Stimulated activated CD4-positive, alpha-beta T cell treated with anti-CD3 and anti-CD28 coated beads, TNF-alpha, amount 100 ng/mL, for 48 hours (primary cell): ENCODE measurements around the gene ZBTB7C.

Experiments used
- DNase-seq, 3 donors: peaks; one replicate each; pipeline ENCODE4 v3.0.0-alpha.2; 2020; ENCODE audit warnings: low read depth in 3 of 3

ZBTB7C gene

GRCh38 chr18:48390641-48391040 is 18.5 kb downstream of the ZBTB7C start:
- DNase-seq = no peak

- no peak for DNase-seq
Observed at GRCh38 chr18:48388478-48388877, 20.7 kb downstream of the ZBTB7C start.

- DNase-seq = no peak
Observed at GRCh38 chr18:48387300-48387699, 21.9 kb downstream of the ZBTB7C start.

GRCh38 chr18:48385596-48385995 is 23.6 kb downstream of the ZBTB7C start:
- DNase-seq = no peak

GRCh38 chr18:48376934-48377333 is 32.2 kb downstream of the ZBTB7C start:
- no peak for DNase-seq

GRCh38 chr18:48376406-48376805 is 32.8 kb downstream of the ZBTB7C start:
- no peak for DNase-seq

- DNase-seq = no peak
Observed at GRCh38 chr18:48375150-48375800, 33.9 kb downstream of the ZBTB7C start.

- no peak for DNase-seq
Observed at GRCh38 chr18:48374423-48375149, 34.6 kb downstream of the ZBTB7C start.

GRCh38 chr18:48371854-48372602 is 37.2 kb downstream of the ZBTB7C start:
- no peak for DNase-seq

- DNase-seq = no peak
Observed at GRCh38 chr18:48367557-48367956, 41.6 kb downstream of the ZBTB7C start.

GRCh38 chr18:48365965-48366364 is 43.2 kb downstream of the ZBTB7C start:
- DNase-seq = no peak

- no peak for DNase-seq
Observed at GRCh38 chr18:48364146-48364545, 45.0 kb downstream of the ZBTB7C start.

- no peak for DNase-seq
Observed at GRCh38 chr18:48363175-48363574, 46.0 kb downstream of the ZBTB7C start.

GRCh38 chr18:48361801-48362200 is 47.4 kb downstream of the ZBTB7C start:
- no peak for DNase-seq

- no peak for DNase-seq
Observed at GRCh38 chr18:48360376-48361021, 48.7 kb downstream of the ZBTB7C start.

GRCh38 chr18:48359626-48360025 is 49.6 kb downstream of the ZBTB7C start:
- no peak for DNase-seq

GRCh38 chr18:48358868-48359267 is 50.3 kb downstream of the ZBTB7C start:
- DNase-seq = no peak

GRCh38 chr18:48356909-48357631 is 52.1 kb downstream of the ZBTB7C start:
- no peak for DNase-seq

- no peak for DNase-seq
Observed at GRCh38 chr18:48356151-48356745, 52.9 kb downstream of the ZBTB7C start.

GRCh38 chr18:48355276-48356115 is 53.7 kb downstream of the ZBTB7C start:
- no peak for DNase-seq
